ENCODE data around the gene PPY.

The PPY gene

GRCh38 chr17:43907998-43908721, 34.1 kb downstream of the PPY start:
- DNase-seq (ENCODE audit: low read depth, low spot score) = no peak
- ChIA-PET CTCF (interaction anchor here (1.0 to 6.7 kb wide), 22 partner anchors 7 to 615 kb away, joined by 3 to 66 read pairs (median 4); no protein-coding TSS in a partner anchor), POLR2A (interaction anchor here (1.6 kb wide), 1 partner anchor 158 kb away, joined by 3 read pairs; the partner anchor contains the start of gene LSM12)
- H3K4me3 ChIP-seq (ENCODE audit: low read depth, low read length) = peak overlapping the region; percentile 74
- TF ChIP-seq CTCF (IDR thresholded peaks at IDR 0.05; ENCODE audit: insufficient read depth, low read length, missing control alignments) = no peak

DNA sequence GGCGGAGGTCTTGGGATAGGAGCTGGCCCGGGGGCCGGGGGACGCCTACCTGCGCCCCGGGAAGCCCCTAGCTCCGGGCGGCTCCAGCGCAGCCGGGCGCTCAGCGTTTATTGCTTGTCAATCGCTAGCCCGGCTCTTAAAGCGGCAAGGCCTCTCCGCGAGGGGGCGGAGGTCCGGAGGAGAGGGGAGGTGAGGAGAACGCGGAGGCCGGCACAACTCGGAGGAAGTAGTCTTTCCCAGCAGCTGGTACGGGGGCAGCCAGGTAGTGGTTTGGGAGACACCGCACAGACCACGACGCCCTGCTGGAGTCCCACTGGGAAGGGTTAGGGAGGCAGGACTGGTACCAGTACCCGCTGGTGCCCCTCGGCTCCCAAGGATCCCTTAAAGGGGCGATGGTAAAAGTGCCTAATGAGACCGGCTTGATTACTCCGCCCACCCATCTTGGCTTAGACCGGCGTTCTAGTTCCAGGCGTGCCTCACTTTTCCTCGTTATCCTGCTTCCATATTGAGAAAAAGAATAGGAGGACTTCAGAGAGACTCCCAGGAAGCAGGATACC, 34.8 kb downstream of the PPY start, which contains the start of gene MPP2:
Gene MPP2 (minus strand): TSS at position 112 of the 557 bp plus-strand sequence. CDS start 3,076 bp downstream, outside the sequence.
- ChIA-PET POLR2A (interaction anchor here (0.6 to 1.6 kb wide), 2 partner anchors 53 to 159 kb away, joined by 3 read pairs; partner anchors contain the start of gene LSM12), CTCF (interaction anchor here (0.8 to 6.7 kb wide), 17 partner anchors 9 to 616 kb away, joined by 3 to 66 read pairs (median 5); partner anchors contain the start of gene CD300LG)
- DNase-seq (ENCODE audit: low read depth, low spot score) = no peak
- peak; percentile 32 for TF ChIP-seq CTCF (IDR thresholded peaks at IDR 0.05; ENCODE audit: insufficient read depth, low read length, missing control alignments)
- H3K4me3 ChIP-seq (ENCODE audit: low read depth, low read length) = peak within 1 kb of the TSS; percentile 74

- POLR2A ChIA-PET = interaction anchor here (0.6 kb wide), 2 partner anchors 19 to 54 kb away, joined by 3 read pairs; no protein-coding TSS in a partner anchor
- CTCF ChIA-PET = interaction anchor here (0.8 to 6.7 kb wide), 13 partner anchors 10 to 136 kb away, joined by 3 to 66 read pairs (median 5); partner anchors contain the start of gene CD300LG
Observed at GRCh38 chr17:43906951-43907424, 35.3 kb downstream of the PPY start.

GRCh38 chr17:43905985-43906852, 36.1 kb downstream of the PPY start:
- ChIA-PET CTCF (interaction anchor here (0.8 to 6.7 kb wide), 7 partner anchors 10 to 90 kb away, joined by 3 to 66 read pairs (median 5); no protein-coding TSS in a partner anchor), POLR2A (interaction anchor here (0.6 kb wide), 1 partner anchor 19 kb away, joined by 3 read pairs; no protein-coding TSS in a partner anchor)
- H3K4me3 ChIP-seq (ENCODE audit: low read depth, low read length) = peak overlapping the region; percentile 74
- no peak for TF ChIP-seq CTCF (IDR thresholded peaks at IDR 0.05; ENCODE audit: insufficient read depth, low read length, missing control alignments)
- DNase-seq (ENCODE audit: low read depth, low spot score) = no peak

More at GRCh38 chr17:43906951-43907424, 35.3 kb downstream of the PPY start:
- TF ChIP-seq CTCF (IDR thresholded peaks at IDR 0.05; ENCODE audit: insufficient read depth, low read length, missing control alignments) = no peak
- peak overlapping the region; percentile 74 for H3K4me3 ChIP-seq (ENCODE audit: low read depth, low read length)
- no peak for DNase-seq (ENCODE audit: low read depth, low spot score)

DNA sequence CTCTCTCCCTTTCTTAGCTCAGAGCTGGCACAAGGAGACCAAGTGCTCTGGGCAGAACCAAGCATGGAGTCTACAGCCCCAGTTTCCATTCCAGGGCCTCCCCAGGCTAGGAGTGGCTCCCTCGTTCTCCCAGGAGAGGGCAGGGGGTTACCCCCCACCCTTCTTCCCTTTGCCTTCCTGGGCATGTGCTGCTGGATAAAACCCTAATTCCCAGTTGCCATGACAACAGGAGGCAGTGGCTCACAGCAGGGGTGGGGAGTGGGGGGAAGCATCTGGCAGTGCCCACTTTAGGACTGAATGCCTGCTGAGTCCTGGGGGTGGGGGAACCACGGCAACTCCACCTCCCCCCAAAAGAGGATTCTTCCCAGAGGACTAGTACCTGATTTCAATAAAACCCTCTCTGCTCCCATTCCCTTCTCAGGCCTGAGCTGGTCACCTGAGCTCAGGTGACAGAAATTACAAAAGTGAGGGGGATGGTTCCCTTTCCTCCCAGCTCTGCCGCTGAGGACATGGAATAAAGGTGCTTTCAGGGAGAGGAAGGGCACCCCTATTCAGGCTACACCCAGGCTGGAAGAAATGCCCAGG, 36.8 kb downstream of the PPY start:
- ChIA-PET CTCF (interaction anchor here (1.0 to 5.5 kb wide), 4 partner anchors 9 to 77 kb away, joined by 3 to 40 read pairs (median 4); no protein-coding TSS in a partner anchor), POLR2A (no interaction called here)
- no peak for TF ChIP-seq CTCF (IDR thresholded peaks at IDR 0.05; ENCODE audit: insufficient read depth, low read length, missing control alignments)
- H3K4me3 ChIP-seq (ENCODE audit: low read depth, low read length) = no peak overlapping the region; the same call in 1 of the 2 replicates
- no peak for DNase-seq (ENCODE audit: low read depth, low spot score)

All from AG04449 (cell line).